CD4-positive, alpha-beta T cell treated with Interleukin-21 for 1 hour (primary cell): ENCODE measurements around the gene SUCLA2.
"Not testable (repeated sequence)": the region's sequence is repeated elsewhere in the genome, so short reads cannot be mapped to it uniquely, and the experiment has no call there.

Source experiments
- DNase-seq: peaks from one replicate; pipeline ENCODE4 v3.0.0-alpha.2; 2020

Gene SUCLA2

GRCh38 chr13:47990920-47991466, 10.1 kb downstream of the SUCLA2 start:
- DNase-seq = no peak

- no peak for DNase-seq
These were observed 10.6 kb downstream of the SUCLA2 start for GRCh38 chr13:47990427-47990826.

- no peak for DNase-seq
These were observed 18.0 kb downstream of the SUCLA2 start for GRCh38 chr13:47983070-47983469.

- DNase-seq = no peak
These were observed 24.7 kb downstream of the SUCLA2 start for GRCh38 chr13:47976325-47976724.

GRCh38 chr13:47964863-47965262, 36.2 kb downstream of the SUCLA2 start:
- DNase-seq = no peak

GRCh38 chr13:47962237-47962636, 38.8 kb downstream of the SUCLA2 start:
- DNase-seq = no peak

- no peak for DNase-seq
These were observed 41.4 kb downstream of the SUCLA2 start for GRCh38 chr13:47959468-47960247.

- no peak for DNase-seq
These were observed 44.0 kb downstream of the SUCLA2 start for GRCh38 chr13:47957073-47957472.

GRCh38 chr13:47955836-47956235, 45.2 kb downstream of the SUCLA2 start:
- no peak for DNase-seq

- no peak for DNase-seq
These were observed 51.3 kb downstream of the SUCLA2 start for GRCh38 chr13:47949799-47950198.

- DNase-seq = no peak
These were observed 55.3 kb downstream of the SUCLA2 start for GRCh38 chr13:47945738-47946137.

- DNase-seq = not testable (repeated sequence)
These were observed 55.9 kb downstream of the SUCLA2 start for GRCh38 chr13:47945146-47945545.

- no peak for DNase-seq
These were observed 66.7 kb downstream of the SUCLA2 start for GRCh38 chr13:47934371-47934770.

- DNase-seq = no peak
These were observed 67.8 kb downstream of the SUCLA2 start for GRCh38 chr13:47932950-47933923.

GRCh38 chr13:47930649-47931165, 70.4 kb downstream of the SUCLA2 start:
- no peak for DNase-seq

- DNase-seq = no peak
These were observed 71.9 kb downstream of the SUCLA2 start for GRCh38 chr13:47929156-47929555.

GRCh38 chr13:47917022-47917574, 84.0 kb downstream of the SUCLA2 start:
- no peak for DNase-seq

- DNase-seq = no peak
These were observed 92.7 kb downstream of the SUCLA2 start for GRCh38 chr13:47908197-47908902.

GRCh38 chr13:47904891-47905290, 96.2 kb downstream of the SUCLA2 start:
- no peak for DNase-seq

- peak; percentile 13 for DNase-seq
These were observed 96.8 kb downstream of the SUCLA2 start for GRCh38 chr13:47904241-47904640.

- DNase-seq = no peak
These were observed 97.2 kb downstream of the SUCLA2 start for GRCh38 chr13:47903836-47904235.

GRCh38 chr13:47901441-47901840, 99.6 kb downstream of the SUCLA2 start:
- DNase-seq = no peak
